ENCODE measurements around the gene GPI.

GPI gene

GRCh38 chr19:34364830-34365462 is at the start of gene GPI:
Gene GPI, plus strand, starts transcription at chr19:34365196. Its CDS starts 71 bp downstream, at chr19:34365267.
- in situ Hi-C loops (cut with HindIII; ENCODE audit: low sequenced_read_pairs): no loop called here
- TF ChIP-seq CTCF (IDR thresholded peaks at IDR 0.05; ENCODE audit: low read depth, low read length): no peak
- H3K4me3 ChIP-seq (ENCODE audit: low read depth, low read length): peak within 1 kb of the TSS; percentile 63
- DNase-seq (ENCODE audit: low read depth, low spot score): peak; percentile 30

DNA sequence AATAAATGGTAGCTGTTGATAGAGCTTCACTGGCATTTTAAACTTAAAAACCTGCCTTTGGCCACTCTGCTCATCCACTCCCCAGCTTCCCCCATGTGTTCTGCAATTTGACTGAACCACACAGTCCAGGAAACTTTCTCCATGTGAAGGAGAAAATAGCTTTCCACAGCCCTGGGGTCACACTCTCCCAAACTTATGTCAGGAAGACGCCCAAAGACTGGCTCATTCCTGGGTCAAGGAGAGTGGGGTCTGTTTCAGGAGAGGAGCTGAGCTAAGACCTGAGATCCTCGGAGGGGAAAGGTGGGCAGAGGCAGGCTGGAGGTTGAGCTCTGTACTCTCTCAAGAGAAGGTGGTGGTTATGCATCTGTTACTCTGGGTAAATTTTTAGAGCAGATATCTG is 48.7 kb upstream of the GPI start:
- no peak overlapping the region for H3K4me3 ChIP-seq (ENCODE audit: low read depth, low read length)
- no peak for DNase-seq (ENCODE audit: low read depth, low spot score)
- no peak for TF ChIP-seq CTCF (IDR thresholded peaks at IDR 0.05; ENCODE audit: low read depth, low read length)
- in situ Hi-C loops (cut with HindIII; ENCODE audit: low sequenced_read_pairs): no loop called here

DNA sequence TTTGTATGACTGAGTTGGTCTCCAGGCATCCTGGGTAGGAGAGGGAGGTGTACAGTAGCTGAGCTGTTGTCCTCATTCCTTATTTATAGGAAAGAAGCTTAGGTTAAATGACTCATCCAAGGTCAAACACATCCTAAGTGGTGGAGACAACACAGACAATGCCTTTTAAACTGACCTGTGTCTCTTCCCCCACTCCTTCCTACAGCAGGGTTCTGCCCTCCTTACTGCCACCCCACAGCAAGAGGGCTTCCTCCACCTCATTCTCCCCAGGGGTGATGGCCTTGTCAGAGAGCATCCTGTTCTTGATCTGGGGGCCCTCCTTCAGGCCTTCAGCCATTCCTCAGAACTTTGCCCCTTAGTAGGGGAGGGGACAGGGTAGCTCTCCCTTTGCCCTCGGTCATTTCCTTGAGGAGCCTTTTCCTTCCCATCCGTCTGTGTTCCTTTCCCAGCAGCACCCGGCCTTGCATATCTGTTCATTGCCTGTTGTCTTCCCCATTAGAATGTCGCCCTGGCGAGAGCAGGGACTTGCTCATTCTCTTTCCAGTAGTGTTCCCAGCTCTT is 48.2 kb upstream of the GPI start:
- DNase-seq (ENCODE audit: low read depth, low spot score): peak; percentile 44
- in situ Hi-C loops (cut with HindIII; ENCODE audit: low sequenced_read_pairs): no loop called here
- no peak for TF ChIP-seq CTCF (IDR thresholded peaks at IDR 0.05; ENCODE audit: low read depth, low read length)
- no peak overlapping the region for H3K4me3 ChIP-seq (ENCODE audit: low read depth, low read length)

GRCh38 chr19:34317311-34317927 is 47.6 kb upstream of the GPI start:
- no peak for TF ChIP-seq CTCF (IDR thresholded peaks at IDR 0.05; ENCODE audit: low read depth, low read length)
- no peak overlapping the region for H3K4me3 ChIP-seq (ENCODE audit: low read depth, low read length)
- no peak for DNase-seq (ENCODE audit: low read depth, low spot score)
- in situ Hi-C loops (cut with HindIII; ENCODE audit: low sequenced_read_pairs): no loop called here

DNA sequence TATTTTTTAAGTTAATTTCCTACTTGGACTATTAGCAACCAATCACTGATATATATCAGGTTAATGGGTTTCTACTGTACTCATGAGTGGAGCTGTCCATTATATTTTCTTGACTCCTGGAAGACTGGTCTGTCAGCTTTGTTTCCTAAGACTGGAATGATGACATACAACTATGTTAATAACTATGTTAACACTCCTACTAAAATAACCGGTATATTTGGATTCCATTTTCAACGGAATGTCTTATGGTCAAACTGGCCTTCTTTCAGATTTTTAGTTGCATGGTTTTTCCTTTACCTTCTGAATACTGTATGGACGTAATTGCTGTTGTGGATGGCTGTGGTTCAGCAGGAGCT is 45.8 kb upstream of the GPI start:
- in situ Hi-C loops (cut with HindIII; ENCODE audit: low sequenced_read_pairs): no loop called here
- DNase-seq (ENCODE audit: low read depth, low spot score): no peak
- H3K4me3 ChIP-seq (ENCODE audit: low read depth, low read length): no peak overlapping the region
- TF ChIP-seq CTCF (IDR thresholded peaks at IDR 0.05; ENCODE audit: low read depth, low read length): no peak

DNA sequence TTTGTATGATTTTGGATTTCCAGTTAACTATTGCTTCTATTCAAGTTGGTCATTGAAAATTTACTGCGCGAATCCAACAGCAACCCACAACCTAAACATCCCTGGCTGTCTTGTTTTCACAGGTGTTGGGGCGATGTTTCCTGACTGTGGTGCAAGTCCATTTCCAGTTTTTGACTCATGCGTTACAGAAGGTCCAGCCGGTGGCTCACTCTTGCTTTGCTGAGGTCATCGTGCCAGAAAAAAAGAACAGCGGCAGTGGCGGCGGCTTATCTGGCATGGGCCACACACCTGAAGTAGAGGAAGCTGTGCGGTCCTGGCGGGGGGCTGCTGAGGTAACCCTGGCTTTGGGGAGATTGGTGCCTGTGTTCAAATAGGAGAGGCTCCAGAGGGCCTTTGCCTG is 45.2 kb upstream of the GPI start:
- in situ Hi-C loops (cut with HindIII; ENCODE audit: low sequenced_read_pairs): no loop called here
- no peak for TF ChIP-seq CTCF (IDR thresholded peaks at IDR 0.05; ENCODE audit: low read depth, low read length)
- no peak overlapping the region for H3K4me3 ChIP-seq (ENCODE audit: low read depth, low read length)
- DNase-seq (ENCODE audit: low read depth, low spot score): peak; percentile 87

All from astrocyte of the spinal cord (primary cell).